AG04449 (cell line): ENCODE measurements around the gene RRM2.
"Not testable (repeated sequence)": the region's sequence is repeated elsewhere in the genome, so short reads cannot be mapped to it uniquely, and the experiment has no call there.

Experiments
- CTCF ChIA-PET: fragments of 350-600 bp; formaldehyde crosslinking; extraction: SDS; loops from one replicate; lab custom pipeline; 2021; ENCODE audit warnings: antibody characterized with exemption; lab: Yijun Ruan, JAX
- POLR2A ChIA-PET: fragments of 400-600, 350-600 bp; formaldehyde crosslinking; extraction: SDS; loops from one replicate; lab custom pipeline; 2020; ENCODE audit warnings: antibody characterized with exemption, inconsistent platforms; lab: Yijun Ruan, JAX
- DNase-seq: peaks from one replicate; pipeline ENCODE4 v3.0.0-alpha.2; 2010; ENCODE audit warnings: low read depth, low spot score
- H3K4me3 ChIP-seq: 2 replicates; pipeline ENCODE4 v1.5.1; 2011; ENCODE audit warnings: low read depth, mild to moderate bottlenecking, control low read depth, low read length
- TF ChIP-seq, protein P1 (sequence below): IDR thresholded peaks from one replicate; pipeline ENCODE4 v1.5.1; 2011; ENCODE audit warnings: mild to moderate bottlenecking, moderate library complexity, low read length, control low read depth, inconsistent platforms; ENCODE audit not compliant: insufficient read depth; ENCODE audit errors: missing control alignments

The RRM2 gene

DNA sequence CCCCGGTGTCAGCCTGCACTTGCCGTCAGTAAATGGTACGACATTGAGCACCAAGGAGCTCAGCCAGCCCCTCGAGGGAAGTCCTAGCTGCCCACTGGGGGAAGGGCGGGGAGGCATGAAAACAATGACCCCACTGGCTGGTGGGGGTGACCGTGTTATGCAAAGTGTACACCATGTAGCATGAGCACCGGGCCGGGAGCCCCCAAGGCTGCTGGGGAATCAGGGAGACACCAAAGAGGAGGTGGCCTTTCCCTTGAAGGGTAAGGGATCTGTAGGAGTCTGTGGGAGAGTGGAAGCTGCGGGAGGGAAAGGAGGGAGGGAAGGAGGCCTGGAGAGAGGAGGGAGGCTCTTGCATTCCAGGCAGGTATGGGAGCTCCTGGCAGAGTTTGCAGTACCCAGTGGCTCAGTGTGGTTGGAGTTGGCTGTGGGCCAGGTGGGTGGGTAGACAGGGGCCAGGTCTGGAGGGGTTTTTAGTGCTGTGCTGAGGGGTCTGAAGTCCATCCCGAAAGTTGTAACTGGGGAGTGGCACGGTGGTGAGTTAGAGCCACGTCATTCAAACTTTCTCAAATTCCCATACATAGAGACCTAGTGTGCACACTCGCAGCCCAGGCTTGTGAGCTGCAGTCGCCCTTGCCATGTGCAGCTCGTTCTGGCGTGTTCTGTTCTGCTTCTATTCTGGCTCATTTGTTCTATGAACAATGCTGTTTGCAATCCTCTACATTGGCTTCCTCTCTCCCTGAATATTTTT, 22.4 kb downstream of the RRM2 start:
- H3K4me3 ChIP-seq, result no peak overlapping the region
- POLR2A ChIA-PET, result no interaction called here
- CTCF ChIA-PET, result interaction anchor here (1.2 to 7.6 kb wide), 6 partner anchors 11 to 523 kb away, joined by 3 to 76 read pairs (median 13); no protein-coding TSS in a partner anchor
- DNase-seq, result no peak
- TF ChIP-seq, protein P1, sequence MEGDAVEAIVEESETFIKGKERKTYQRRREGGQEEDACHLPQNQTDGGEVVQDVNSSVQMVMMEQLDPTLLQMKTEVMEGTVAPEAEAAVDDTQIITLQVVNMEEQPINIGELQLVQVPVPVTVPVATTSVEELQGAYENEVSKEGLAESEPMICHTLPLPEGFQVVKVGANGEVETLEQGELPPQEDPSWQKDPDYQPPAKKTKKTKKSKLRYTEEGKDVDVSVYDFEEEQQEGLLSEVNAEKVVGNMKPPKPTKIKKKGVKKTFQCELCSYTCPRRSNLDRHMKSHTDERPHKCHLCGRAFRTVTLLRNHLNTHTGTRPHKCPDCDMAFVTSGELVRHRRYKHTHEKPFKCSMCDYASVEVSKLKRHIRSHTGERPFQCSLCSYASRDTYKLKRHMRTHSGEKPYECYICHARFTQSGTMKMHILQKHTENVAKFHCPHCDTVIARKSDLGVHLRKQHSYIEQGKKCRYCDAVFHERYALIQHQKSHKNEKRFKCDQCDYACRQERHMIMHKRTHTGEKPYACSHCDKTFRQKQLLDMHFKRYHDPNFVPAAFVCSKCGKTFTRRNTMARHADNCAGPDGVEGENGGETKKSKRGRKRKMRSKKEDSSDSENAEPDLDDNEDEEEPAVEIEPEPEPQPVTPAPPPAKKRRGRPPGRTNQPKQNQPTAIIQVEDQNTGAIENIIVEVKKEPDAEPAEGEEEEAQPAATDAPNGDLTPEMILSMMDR, result no peak

DNA sequence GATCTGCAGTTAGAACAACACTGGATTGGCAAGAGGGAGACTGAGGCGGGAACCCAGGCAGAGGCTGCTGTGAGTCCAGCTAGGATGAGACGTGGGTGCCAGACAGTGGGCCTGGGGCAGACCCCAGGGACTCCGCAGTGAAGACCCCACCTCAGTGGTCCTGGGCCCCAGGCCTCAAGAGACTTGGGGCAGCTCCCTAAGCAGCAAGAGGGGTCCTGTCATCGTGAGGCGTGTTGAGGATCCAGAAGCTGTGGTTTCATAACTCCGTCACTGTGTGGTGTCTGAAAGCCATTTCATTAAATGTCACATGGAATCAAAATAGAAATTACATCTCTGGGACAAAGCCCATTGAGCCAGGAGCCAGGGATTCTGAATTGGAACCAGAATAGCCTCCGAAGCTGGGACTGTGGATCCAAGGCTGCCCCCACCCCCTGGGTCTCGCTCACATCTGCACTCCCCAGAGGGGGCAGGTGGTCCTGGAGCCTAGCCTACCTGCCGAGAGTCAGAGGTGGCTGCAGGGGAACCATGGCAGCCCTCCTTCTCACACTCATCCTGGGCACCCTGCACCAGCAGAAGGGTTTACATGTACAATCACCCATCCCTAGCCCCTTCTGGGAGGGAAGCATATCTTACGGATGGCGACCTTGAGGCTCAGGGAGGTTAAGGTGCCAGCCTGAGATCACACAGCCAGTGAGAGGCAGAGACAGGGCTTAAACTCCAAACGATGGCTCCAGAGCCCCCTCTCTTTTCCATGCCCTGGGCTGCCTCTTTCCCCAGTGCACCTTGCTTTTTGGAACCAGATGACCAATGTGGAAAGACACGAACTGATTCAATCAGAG, 23.2 kb downstream of the RRM2 start:
- POLR2A ChIA-PET, result no interaction called here
- no peak for DNase-seq
- CTCF ChIA-PET, result interaction anchor here (0.7 to 7.6 kb wide), 6 partner anchors 12 to 523 kb away, joined by 3 to 76 read pairs (median 4); no protein-coding TSS in a partner anchor
- TF ChIP-seq, protein P1, result no peak
- H3K4me3 ChIP-seq, result no peak overlapping the region

DNA sequence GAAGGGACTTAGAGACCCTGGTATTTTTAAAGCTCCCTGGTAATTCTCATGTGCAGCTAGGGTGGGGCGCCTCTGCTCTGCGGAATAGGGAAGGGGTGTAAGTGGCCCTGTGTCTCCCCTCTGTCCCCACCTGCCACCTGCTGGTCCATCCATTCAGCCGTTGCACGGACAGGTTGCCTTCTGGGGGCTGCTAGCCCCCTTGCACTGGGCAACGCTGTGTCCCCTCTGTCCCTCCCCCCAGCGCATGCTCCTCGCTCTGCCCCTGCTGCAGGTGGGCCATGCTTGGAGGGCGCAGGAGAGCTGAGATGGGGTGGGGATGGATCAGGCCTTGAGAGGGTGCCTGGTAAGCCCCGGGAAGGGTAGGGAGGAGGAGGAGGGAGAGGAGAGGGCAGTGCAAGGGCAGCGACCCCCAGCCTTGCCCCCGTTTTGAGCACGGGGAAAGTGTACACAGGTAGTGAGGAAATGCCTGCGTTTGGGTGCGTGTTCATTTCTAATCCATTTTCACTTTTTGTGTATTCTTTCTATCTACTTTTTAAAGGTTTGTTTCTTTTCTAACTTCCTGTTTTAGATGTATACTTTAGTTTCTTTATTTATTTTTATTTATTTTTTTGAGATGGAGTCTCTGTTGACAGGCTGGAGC, 23.9 kb downstream of the RRM2 start:
- TF ChIP-seq, protein P1, result no peak
- DNase-seq, result no peak
- POLR2A ChIA-PET, result no interaction called here
- CTCF ChIA-PET, result interaction anchor here (0.7 to 2.0 kb wide), 3 partner anchors 13 to 263 kb away, joined by 3 to 6 read pairs (median 3); no protein-coding TSS in a partner anchor
- H3K4me3 ChIP-seq, result no peak overlapping the region

DNA sequence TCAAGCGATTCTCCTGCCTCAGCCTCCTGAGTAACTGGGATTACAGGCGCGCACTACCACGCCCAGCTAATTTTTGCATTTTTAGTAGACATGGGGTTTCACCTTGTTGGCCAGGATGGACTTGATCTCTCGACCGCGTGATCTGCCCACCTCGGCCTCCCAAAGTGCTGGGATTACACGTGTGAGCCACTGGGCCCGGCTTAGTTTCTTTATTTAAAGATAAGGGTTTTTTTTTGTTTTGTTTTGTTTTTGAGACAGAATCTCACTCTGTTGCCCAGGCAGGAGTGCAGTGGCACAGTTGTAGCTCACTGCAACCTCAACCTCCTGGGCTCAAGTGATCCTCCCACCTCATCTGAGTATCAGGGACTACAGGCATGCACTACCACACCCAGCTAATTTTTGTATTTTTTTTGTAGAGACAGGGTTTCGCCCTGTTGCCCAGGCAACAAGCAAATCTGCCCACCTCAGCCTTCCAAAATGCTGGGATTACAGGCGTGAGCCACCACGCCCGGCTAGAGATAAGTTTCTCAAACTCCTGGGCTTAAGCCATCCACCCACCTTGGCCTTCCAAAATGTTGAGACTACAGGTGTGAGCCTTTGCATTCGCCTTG, 24.6 kb downstream of the RRM2 start:
- DNase-seq, H3K4me3 ChIP-seq, POLR2A ChIA-PET: not testable (repeated sequence)
- CTCF ChIA-PET, result interaction anchor here (1.2 kb wide), 1 partner anchor 50 kb away, joined by 3 read pairs; no protein-coding TSS in a partner anchor

DNA sequence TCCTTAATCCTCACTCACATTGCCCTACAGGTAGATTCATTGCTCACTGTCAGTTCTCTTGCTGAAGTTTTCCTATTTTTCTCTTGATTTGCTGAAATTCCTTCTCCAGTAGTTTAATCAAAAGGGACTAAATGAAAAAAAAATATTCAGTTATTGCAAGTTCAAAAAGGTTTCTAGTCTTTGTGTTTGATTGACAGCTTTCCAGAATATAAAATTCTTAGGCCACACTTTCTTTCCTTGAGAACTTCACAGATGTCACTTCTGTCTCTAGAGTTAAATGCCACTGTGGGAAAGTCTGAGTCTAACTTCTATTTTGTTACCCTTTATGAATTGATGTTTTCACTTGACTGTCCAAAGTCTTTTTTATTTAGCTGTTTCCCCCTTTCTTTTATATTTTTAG, 25.7 kb downstream of the RRM2 start:
- POLR2A ChIA-PET, result no interaction called here
- CTCF ChIA-PET, result interaction anchor here (0.8 kb wide), 1 partner anchor 8 kb away, joined by 3 read pairs; no protein-coding TSS in a partner anchor
- DNase-seq, result no peak
- TF ChIP-seq, protein P1, result no peak
- H3K4me3 ChIP-seq, result no peak overlapping the region

DNA sequence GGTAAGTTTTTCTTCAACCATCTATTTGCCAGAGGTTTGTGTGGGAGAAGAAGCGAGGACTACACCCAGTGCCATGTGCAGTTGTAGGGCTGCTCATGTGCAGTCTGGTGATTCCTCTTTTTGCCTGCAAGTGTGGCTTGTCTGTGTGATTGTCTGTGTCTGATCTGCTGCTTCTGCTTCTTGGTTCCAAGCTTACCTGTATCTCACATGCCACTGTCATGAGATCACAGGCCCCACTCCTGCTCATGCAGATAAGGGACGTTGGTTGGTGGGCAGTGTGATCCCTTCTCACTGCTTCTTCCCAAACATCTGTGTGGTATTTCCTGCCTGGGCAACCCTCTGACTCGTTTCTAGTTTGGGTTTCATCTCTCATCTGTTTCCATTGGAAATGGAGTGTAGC, 27.1 kb downstream of the RRM2 start:
- ChIA-PET CTCF (no interaction called here), POLR2A (no interaction called here)
- TF ChIP-seq, protein P1, result no peak
- no peak overlapping the region for H3K4me3 ChIP-seq
- DNase-seq, result no peak
